ENCODE results near the gene CLSTN2. TPM values are rescaled to one million over a fixed set of nuclear protein-coding genes. Genes with fewer than 3 reads are reported as not detected.

The CLSTN2 gene
- total RNA-seq, 1 donor from 2014 or later, result 9.7 TPM

GRCh38 chr3:140368223-140368811 is 433.3 kb downstream of the CLSTN2 start:
- no peak for TF ChIP-seq CTCF (conservative IDR thresholded peaks at IDR 0.05; ENCODE audit: low read depth, low read length)
- no peak for DNase-seq (ENCODE audit: low read depth)
- no peak overlapping the region for H3K4me3 ChIP-seq (ENCODE audit: low read depth, low read length)

GRCh38 chr3:140370686-140371085 is 435.7 kb downstream of the CLSTN2 start:
- H3K4me3 ChIP-seq (ENCODE audit: low read depth, low read length), result no peak overlapping the region
- no peak for DNase-seq (ENCODE audit: low read depth)
- no peak for TF ChIP-seq CTCF (conservative IDR thresholded peaks at IDR 0.05; ENCODE audit: low read depth, low read length)

- no peak for DNase-seq (ENCODE audit: low read depth)
- H3K4me3 ChIP-seq (ENCODE audit: low read depth, low read length), result no peak overlapping the region
- no peak for TF ChIP-seq CTCF (conservative IDR thresholded peaks at IDR 0.05; ENCODE audit: low read depth, low read length)
These were observed 438.2 kb downstream of the CLSTN2 start for GRCh38 chr3:140373234-140373633.

- H3K4me3 ChIP-seq (ENCODE audit: low read depth, low read length), result no peak overlapping the region
- DNase-seq (ENCODE audit: low read depth), result no peak
- no peak for TF ChIP-seq CTCF (conservative IDR thresholded peaks at IDR 0.05; ENCODE audit: low read depth, low read length)
These were observed 440.0 kb downstream of the CLSTN2 start for GRCh38 chr3:140375002-140375401.

- no peak for DNase-seq (ENCODE audit: low read depth)
- no peak overlapping the region for H3K4me3 ChIP-seq (ENCODE audit: low read depth, low read length)
- TF ChIP-seq CTCF (conservative IDR thresholded peaks at IDR 0.05; ENCODE audit: low read depth, low read length), result no peak
These were observed 441.3 kb downstream of the CLSTN2 start for GRCh38 chr3:140376136-140376889.

GRCh38 chr3:140377644-140378043 is 442.7 kb downstream of the CLSTN2 start:
- no peak for DNase-seq (ENCODE audit: low read depth)
- TF ChIP-seq CTCF (conservative IDR thresholded peaks at IDR 0.05; ENCODE audit: low read depth, low read length), result peak; percentile 45
- no peak overlapping the region for H3K4me3 ChIP-seq (ENCODE audit: low read depth, low read length)
